Measurements from ENCODE around the gene CAMKK1. TPM values are rescaled to one million over a fixed set of nuclear protein-coding genes. Genes with fewer than 3 reads are reported as not detected.

The CAMKK1 gene
- total RNA-seq, 1 experiment from 2014 or later = 9.6 TPM

GRCh38 chr17:3866276-3866675 is 26.6 kb downstream of the CAMKK1 start:
- ChIA-PET POLR2A (no interaction called here), CTCF (interaction anchor here (1.2 to 1.4 kb wide), 2 partner anchors 20 to 41 kb away, joined by 4 to 6 read pairs; partner anchors contain the start of gene NCBP3)
- Mint-ChIP-seq H3K36me3 (peaks cover 5% of the 10 kb centered on the region; the same call in 1 of the 2 replicates), H3K27ac (no peak overlapping the region), H3K9me3 (no peaks in the 10 kb centered on the region), H3K4me1 (no peaks in the 10 kb centered on the region), H3K27me3 (ENCODE audit: low read depth) (no peaks in the 10 kb centered on the region), H3K4me3 (no peak overlapping the region)
- ATAC-seq (no peak), DNase-seq (ENCODE audit: low spot score) (no peak)
- TF ChIP-seq, protein P1, sequence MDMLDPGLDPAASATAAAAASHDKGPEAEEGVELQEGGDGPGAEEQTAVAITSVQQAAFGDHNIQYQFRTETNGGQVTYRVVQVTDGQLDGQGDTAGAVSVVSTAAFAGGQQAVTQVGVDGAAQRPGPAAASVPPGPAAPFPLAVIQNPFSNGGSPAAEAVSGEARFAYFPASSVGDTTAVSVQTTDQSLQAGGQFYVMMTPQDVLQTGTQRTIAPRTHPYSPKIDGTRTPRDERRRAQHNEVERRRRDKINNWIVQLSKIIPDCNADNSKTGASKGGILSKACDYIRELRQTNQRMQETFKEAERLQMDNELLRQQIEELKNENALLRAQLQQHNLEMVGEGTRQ (CRISPR knock-in tag; IDR thresholded peaks at IDR 0.05) = no peak
- TF ChIP-seq ZNF512 (CRISPR knock-in tag; IDR thresholded peaks at IDR 0.05; ENCODE audit: borderline replicate concordance) = no peak
- TF ChIP-seq, protein P2, sequence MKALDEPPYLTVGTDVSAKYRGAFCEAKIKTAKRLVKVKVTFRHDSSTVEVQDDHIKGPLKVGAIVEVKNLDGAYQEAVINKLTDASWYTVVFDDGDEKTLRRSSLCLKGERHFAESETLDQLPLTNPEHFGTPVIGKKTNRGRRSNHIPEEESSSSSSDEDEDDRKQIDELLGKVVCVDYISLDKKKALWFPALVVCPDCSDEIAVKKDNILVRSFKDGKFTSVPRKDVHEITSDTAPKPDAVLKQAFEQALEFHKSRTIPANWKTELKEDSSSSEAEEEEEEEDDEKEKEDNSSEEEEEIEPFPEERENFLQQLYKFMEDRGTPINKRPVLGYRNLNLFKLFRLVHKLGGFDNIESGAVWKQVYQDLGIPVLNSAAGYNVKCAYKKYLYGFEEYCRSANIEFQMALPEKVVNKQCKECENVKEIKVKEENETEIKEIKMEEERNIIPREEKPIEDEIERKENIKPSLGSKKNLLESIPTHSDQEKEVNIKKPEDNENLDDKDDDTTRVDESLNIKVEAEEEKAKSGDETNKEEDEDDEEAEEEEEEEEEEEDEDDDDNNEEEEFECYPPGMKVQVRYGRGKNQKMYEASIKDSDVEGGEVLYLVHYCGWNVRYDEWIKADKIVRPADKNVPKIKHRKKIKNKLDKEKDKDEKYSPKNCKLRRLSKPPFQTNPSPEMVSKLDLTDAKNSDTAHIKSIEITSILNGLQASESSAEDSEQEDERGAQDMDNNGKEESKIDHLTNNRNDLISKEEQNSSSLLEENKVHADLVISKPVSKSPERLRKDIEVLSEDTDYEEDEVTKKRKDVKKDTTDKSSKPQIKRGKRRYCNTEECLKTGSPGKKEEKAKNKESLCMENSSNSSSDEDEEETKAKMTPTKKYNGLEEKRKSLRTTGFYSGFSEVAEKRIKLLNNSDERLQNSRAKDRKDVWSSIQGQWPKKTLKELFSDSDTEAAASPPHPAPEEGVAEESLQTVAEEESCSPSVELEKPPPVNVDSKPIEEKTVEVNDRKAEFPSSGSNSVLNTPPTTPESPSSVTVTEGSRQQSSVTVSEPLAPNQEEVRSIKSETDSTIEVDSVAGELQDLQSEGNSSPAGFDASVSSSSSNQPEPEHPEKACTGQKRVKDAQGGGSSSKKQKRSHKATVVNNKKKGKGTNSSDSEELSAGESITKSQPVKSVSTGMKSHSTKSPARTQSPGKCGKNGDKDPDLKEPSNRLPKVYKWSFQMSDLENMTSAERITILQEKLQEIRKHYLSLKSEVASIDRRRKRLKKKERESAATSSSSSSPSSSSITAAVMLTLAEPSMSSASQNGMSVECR (CRISPR knock-in tag; IDR thresholded peaks at IDR 0.05; ENCODE audit: borderline replicate concordance) = no peak

DNA sequence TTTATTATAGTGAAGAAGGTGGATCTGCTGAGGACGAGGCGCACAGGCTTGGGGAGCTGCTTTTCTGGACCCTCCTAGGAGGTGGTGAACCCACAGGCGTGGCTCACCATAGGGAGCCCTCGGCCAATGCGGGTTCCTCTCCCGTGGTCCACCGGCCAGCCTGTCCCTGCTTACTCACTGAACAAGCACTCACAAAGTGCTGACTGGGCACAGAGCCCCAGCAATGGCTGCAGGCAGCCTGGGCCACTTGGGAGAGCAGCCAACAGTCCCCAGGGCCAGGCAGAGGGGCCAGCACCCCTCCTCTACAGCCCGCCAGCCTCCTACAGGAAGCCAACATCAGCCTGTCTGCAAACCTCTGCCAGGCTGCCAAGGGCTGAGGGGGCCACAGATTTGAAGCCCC is 27.7 kb downstream of the CAMKK1 start:
- CTCF ChIA-PET = interaction anchor here (0.9 to 5.5 kb wide), 4 partner anchors 14 to 34 kb away, joined by 3 to 43 read pairs (median 4); partner anchors contain the start of gene NCBP3
- no peak for DNase-seq (ENCODE audit: low spot score)
- TF ChIP-seq ZNF263 (CRISPR knock-in tag; IDR thresholded peaks at IDR 0.05; ENCODE audit: low read depth) = no peak
- no peak for TF ChIP-seq ZNF671 (CRISPR knock-in tag; IDR thresholded peaks at IDR 0.05)
- no peak for TF ChIP-seq ZNF423 (CRISPR knock-in tag; IDR thresholded peaks at IDR 0.05)
- TF ChIP-seq, protein P3, sequence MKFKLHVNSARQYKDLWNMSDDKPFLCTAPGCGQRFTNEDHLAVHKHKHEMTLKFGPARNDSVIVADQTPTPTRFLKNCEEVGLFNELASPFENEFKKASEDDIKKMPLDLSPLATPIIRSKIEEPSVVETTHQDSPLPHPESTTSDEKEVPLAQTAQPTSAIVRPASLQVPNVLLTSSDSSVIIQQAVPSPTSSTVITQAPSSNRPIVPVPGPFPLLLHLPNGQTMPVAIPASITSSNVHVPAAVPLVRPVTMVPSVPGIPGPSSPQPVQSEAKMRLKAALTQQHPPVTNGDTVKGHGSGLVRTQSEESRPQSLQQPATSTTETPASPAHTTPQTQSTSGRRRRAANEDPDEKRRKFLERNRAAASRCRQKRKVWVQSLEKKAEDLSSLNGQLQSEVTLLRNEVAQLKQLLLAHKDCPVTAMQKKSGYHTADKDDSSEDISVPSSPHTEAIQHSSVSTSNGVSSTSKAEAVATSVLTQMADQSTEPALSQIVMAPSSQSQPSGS (CRISPR knock-in tag; IDR thresholded peaks at IDR 0.05; ENCODE audit: borderline replicate concordance, low read depth) = no peak
- TF ChIP-seq TP53 (CRISPR knock-in tag; IDR thresholded peaks at IDR 0.05) = no peak
- TF ChIP-seq CREB1 (CRISPR knock-in tag; IDR thresholded peaks at IDR 0.05) = no peak
- no peak for TF ChIP-seq MAX (CRISPR knock-in tag; IDR thresholded peaks at IDR 0.05)
- TF ChIP-seq, protein P4, sequence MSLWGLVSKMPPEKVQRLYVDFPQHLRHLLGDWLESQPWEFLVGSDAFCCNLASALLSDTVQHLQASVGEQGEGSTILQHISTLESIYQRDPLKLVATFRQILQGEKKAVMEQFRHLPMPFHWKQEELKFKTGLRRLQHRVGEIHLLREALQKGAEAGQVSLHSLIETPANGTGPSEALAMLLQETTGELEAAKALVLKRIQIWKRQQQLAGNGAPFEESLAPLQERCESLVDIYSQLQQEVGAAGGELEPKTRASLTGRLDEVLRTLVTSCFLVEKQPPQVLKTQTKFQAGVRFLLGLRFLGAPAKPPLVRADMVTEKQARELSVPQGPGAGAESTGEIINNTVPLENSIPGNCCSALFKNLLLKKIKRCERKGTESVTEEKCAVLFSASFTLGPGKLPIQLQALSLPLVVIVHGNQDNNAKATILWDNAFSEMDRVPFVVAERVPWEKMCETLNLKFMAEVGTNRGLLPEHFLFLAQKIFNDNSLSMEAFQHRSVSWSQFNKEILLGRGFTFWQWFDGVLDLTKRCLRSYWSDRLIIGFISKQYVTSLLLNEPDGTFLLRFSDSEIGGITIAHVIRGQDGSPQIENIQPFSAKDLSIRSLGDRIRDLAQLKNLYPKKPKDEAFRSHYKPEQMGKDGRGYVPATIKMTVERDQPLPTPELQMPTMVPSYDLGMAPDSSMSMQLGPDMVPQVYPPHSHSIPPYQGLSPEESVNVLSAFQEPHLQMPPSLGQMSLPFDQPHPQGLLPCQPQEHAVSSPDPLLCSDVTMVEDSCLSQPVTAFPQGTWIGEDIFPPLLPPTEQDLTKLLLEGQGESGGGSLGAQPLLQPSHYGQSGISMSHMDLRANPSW (CRISPR knock-in tag; conservative IDR thresholded peaks at IDR 0.05; ENCODE audit: low read depth) = no peak
- TF ChIP-seq HMGA2 (CRISPR knock-in tag; IDR thresholded peaks at IDR 0.05) = no peak
- no peak for TF ChIP-seq ZNF512 (CRISPR knock-in tag; IDR thresholded peaks at IDR 0.05; ENCODE audit: borderline replicate concordance)
- TF ChIP-seq, protein P5, sequence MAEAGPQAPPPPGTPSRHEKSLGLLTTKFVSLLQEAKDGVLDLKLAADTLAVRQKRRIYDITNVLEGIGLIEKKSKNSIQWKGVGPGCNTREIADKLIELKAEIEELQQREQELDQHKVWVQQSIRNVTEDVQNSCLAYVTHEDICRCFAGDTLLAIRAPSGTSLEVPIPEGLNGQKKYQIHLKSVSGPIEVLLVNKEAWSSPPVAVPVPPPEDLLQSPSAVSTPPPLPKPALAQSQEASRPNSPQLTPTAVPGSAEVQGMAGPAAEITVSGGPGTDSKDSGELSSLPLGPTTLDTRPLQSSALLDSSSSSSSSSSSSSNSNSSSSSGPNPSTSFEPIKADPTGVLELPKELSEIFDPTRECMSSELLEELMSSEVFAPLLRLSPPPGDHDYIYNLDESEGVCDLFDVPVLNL (CRISPR knock-in tag; IDR thresholded peaks at IDR 0.05; ENCODE audit: borderline replicate concordance, low read depth) = no peak
- TF ChIP-seq ESRRA (CRISPR knock-in tag; IDR thresholded peaks at IDR 0.05; ENCODE audit: borderline replicate concordance) = no peak
- TF ChIP-seq, protein P6, sequence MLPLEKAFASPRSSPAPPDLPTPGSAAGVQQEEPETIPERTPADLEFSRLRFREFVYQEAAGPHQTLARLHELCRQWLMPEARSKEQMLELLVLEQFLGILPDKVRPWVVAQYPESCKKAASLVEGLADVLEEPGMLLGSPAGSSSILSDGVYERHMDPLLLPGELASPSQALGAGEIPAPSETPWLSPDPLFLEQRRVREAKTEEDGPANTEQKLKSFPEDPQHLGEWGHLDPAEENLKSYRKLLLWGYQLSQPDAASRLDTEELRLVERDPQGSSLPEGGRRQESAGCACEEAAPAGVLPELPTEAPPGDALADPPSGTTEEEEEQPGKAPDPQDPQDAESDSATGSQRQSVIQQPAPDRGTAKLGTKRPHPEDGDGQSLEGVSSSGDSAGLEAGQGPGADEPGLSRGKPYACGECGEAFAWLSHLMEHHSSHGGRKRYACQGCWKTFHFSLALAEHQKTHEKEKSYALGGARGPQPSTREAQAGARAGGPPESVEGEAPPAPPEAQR (CRISPR knock-in tag; IDR thresholded peaks at IDR 0.05) = no peak

More for the DNA sequence above, 27.7 kb downstream of the CAMKK1 start:
- no peaks in the 10 kb centered on the region for H3K27me3 Mint-ChIP-seq (ENCODE audit: low read depth)
- peaks cover 2% of the 10 kb centered on the region; the same call in 1 of the 2 replicates for H3K36me3 Mint-ChIP-seq
- POLR2A ChIA-PET = no interaction called here
- no peaks in the 10 kb centered on the region for H3K4me1 Mint-ChIP-seq
- no peak overlapping the region for H3K27ac Mint-ChIP-seq
- ATAC-seq = no peak
- no peak overlapping the region for H3K4me3 Mint-ChIP-seq
- no peaks in the 10 kb centered on the region for H3K9me3 Mint-ChIP-seq
